HL-60 (cell line): ENCODE data around the gene RBCK1.
"Not testable (repeated sequence)": the region's sequence is repeated elsewhere in the genome, so short reads cannot be mapped to it uniquely, and the experiment has no call there.

ENCODE experiments used
- DNase-seq, 2 experiments: peaks; one replicate each; pipeline ENCODE4 v3.0.0-alpha.2; 2010 to 2020; ENCODE audit warnings: low read depth in 1 of 2, low spot score in 1 of 2
- H3K27ac ChIP-seq: fragments of 250-450 bp; sonication (Bioruptor Pico); replicated peaks from 2 replicates; pipeline ENCODE4 v1.5.1; 2020; ENCODE audit warnings: mild to moderate bottlenecking, moderate library complexity
- H3K27me3 ChIP-seq: fragments of 250-450 bp; sonication (Bioruptor Pico); 2 replicates; pipeline ENCODE4 v1.5.1; 2021; ENCODE audit warnings: mild to moderate bottlenecking, moderate library complexity; ENCODE audit not compliant: insufficient read depth, poor library complexity, severe bottlenecking
- H3K4me3 ChIP-seq: replicated peaks from 2 replicates; pipeline ENCODE4 v1.5.1; 2011; ENCODE audit warnings: mild to moderate bottlenecking, control low read depth, low read length; ENCODE audit not compliant: insufficient read depth
- CTCF ChIP-seq: IDR thresholded peaks from one replicate; pipeline ENCODE4 v1.5.1; 2011; ENCODE audit warnings: low read length, control low read depth, inconsistent platforms; ENCODE audit not compliant: insufficient read depth
- GABPA ChIP-seq: IDR thresholded peaks from 2 replicates; pipeline ENCODE4 v1.6.1; 2012; ENCODE audit warnings: low read depth
- POLR2AphosphoS5 ChIP-seq: IDR thresholded peaks from 2 replicates; pipeline ENCODE4 v1.6.1; 2012; ENCODE audit warnings: low read depth
- REST ChIP-seq: IDR thresholded peaks from 2 replicates; pipeline ENCODE4 v1.6.1; 2012; ENCODE audit warnings: low read depth; ENCODE audit not compliant: insufficient replicate concordance
- SPI1 ChIP-seq: IDR thresholded peaks from 2 replicates; pipeline ENCODE4 v1.6.1; 2012; ENCODE audit warnings: low read depth, mild to moderate bottlenecking, borderline replicate concordance

The RBCK1 gene

DNA sequence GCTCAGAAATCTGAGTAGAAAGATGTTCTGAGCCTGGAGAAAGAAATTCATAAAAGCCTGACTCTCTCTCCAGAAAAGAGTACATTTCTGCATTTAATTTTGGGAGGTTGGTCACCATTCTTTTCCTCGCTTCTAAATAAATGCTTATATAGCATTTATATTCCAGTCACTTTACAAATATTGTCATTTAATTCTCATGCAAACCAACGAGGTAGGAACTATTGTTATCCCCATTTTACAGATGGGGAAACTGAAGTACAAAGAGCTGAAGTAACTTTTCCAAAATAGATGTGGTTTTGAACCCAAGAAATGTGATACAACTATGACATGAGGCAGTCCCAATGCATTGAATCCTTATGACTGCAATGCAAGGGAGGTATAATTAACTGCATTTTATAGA lies 32.0 kb upstream of the RBCK1 start:
- no peaks in the 10 kb centered on the region for H3K27me3 ChIP-seq
- no peak overlapping the region for H3K27ac ChIP-seq
- TF ChIP-seq REST: no peak
- no peak for TF ChIP-seq CTCF
- no peak for TF ChIP-seq GABPA
- TF ChIP-seq SPI1: no peak
- no peak for DNase-seq
- no peak overlapping the region for H3K4me3 ChIP-seq

- Histone ChIP-seq H3K27me3 (no peaks in the 10 kb centered on the region), H3K27ac (no peak overlapping the region), H3K4me3 (no peak overlapping the region)
- DNase-seq: no peak
- TF ChIP-seq SPI1: 0 out of 2 replicates have a peak, but pooled peaks have one; percentile 19
- no peak for TF ChIP-seq GABPA
- TF ChIP-seq REST: no peak
Measured at GRCh38 chr20:376750-377149, 31.3 kb upstream of the RBCK1 start.

DNA sequence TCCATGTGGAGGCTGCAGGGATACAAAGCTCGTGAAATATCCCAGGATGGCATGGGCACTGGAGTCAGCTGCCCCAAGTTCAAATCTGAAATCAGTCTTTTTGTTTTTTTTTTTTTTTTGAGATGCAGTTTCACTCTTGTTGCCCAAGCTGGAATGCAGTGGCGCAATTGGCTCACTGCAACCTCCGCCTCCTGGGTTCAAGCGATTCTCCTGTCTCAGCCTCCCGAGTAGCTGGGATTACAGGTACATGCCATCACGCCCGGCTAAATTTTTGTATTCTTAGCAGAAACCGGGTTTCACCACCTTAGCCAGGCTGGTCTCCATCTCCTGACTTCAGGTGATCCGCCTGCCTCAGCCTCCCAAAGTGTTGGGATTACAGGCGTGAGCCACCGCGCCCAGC lies 30.5 kb upstream of the RBCK1 start:
- H3K27me3 ChIP-seq, DNase-seq, H3K4me3 ChIP-seq, H3K27ac ChIP-seq: not testable (repeated sequence)

DNA sequence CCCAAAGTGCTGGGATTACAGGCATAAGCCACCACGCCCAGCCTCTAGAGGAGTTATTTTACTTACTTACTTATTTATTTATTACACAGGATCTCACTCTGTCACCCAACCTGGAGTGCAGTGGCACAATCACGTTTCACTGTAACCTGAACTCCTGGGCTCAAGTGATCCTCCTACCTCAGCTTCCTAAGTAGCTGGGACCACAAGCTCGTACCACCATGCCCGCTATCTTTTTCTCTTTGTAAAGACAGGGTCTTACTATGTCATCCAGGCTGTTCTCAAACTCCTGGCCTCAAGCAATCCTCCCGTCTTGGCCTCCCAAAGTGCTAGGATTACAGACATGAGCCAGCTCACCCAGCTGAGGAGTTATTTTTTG lies 29.1 kb upstream of the RBCK1 start:
- Histone ChIP-seq H3K27me3 (no peaks in the 10 kb centered on the region), H3K4me3 (no peak overlapping the region), H3K27ac (no peak overlapping the region)
- TF ChIP-seq POLR2AphosphoS5 (no peak), SPI1 (no peak), CTCF (no peak), REST (no peak), GABPA (no peak)
- DNase-seq: no peak
